Upper lobe of right lung (tissue), 1 donor: ENCODE data around the gene SPOCK1. TPM values are rescaled to one million over a fixed set of nuclear protein-coding genes. Genes with fewer than 3 reads are reported as not detected.

Source experiments
- ATAC-seq: fragments of 200-7000 bp; cut with Tn5 transposase; one replicate; pipeline ENCODE4 v1.9.1; 2020; ENCODE audit warnings: mild to moderate bottlenecking, moderate library complexity
- DNase-seq: peaks from one replicate; pipeline ENCODE4 v3.0.0-alpha.2; 2020
- H3K27ac ChIP-seq: fragments of 200-600 bp; one replicate; pipeline ENCODE4 v1.8.0; 2022
- H3K27me3 ChIP-seq: fragments of 200-600 bp; one replicate; pipeline ENCODE4 v1.8.0; 2022; ENCODE audit warnings: mild to moderate bottlenecking
- H3K36me3 ChIP-seq: fragments of 200-600 bp; one replicate; pipeline ENCODE4 v1.8.0; 2022
- H3K4me1 ChIP-seq: fragments of 200-600 bp; one replicate; pipeline ENCODE4 v1.8.0; 2022
- H3K4me3 ChIP-seq: fragments of 200-600 bp; one replicate; pipeline ENCODE4 v1.8.0; 2022; ENCODE audit warnings: mild to moderate bottlenecking
- H3K9me3 ChIP-seq: fragments of 200-600 bp; one replicate; pipeline ENCODE4 v1.8.0; 2022
- intact Hi-C: fragments of 100-400 bp; cut with DNase I; formaldehyde crosslinking; loops from one replicate; pipeline ENCODE4 v1.11.0; 2022
- total RNA-seq: library from RNA; stranded (reverse); fragmentation: NEBNext Ultra II Directional; extraction: Animal tissue kit (Norgen Biotek cat#: 25700); gene quantifications from one replicate; pipeline ENCODE4 v1.2.1, GENCODE V29; 2021
- TF ChIP-seq, protein P1 (sequence below): fragments of 200-600 bp; IDR thresholded peaks from one replicate; pipeline ENCODE4 v1.8.0; 2022; ENCODE audit warnings: antibody characterized with exemption
- donor health status: DM: no; HTN: yes; CAD: no; lungs with severe emphysema.

SPOCK1 gene
- total RNA-seq, 1 donor from 2014 or later, result 4.0 TPM

DNA sequence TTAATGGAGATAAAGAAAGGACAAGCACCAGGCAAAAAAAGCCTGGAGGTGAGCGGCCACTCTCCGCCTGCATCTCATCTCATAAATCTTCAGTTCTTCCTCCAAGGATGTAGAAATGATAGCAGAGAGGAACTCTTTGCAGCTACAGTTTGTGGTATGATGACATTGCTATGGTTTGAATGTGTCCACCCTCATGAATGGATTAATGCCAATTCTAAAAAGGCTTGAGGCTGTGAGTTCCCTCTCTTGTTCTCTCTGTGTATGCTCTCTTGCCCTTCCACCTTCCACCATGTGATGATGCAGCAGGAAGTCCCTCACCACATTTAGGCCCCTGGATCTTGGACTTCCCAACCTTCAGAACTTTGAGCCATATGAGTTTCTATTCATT lies 126.4 kb downstream of the SPOCK1 start:
- H3K4me1 ChIP-seq, result no peaks in the 10 kb centered on the region
- intact Hi-C loops, result no loop called here

DNA sequence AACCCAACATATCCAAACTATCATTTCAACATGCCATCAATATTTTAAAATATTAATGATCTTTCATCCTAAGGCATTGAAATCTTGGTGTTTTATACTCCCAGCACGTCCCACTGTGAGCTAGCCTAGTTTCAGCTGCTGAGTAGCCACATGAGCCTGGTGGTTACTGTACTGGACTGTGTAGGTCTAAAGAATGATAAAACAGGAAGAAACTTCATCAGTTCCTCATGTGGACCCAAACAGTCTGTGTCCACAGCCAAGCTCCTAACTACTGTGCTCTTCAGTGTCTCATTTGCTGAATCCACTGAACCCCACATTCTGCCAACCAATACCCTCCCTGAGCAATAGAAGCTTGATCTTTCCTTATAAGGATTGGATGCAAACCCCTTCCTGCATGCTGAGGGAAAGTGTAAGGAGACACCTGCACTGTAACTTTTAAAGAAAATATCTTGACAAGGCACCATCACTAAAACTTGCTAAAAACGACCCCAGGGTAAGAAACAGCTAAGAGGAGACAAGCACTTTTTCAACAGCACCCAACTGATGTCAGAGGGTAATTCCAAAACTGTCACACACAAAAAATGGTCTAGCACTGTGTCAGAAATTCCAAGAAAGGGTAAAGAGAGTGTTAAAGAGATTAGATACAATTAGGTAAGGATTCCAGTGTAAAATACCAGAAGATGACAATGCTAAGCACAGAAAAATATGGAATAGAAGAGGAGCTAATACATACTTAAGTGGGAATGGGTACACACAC lies 126.9 kb downstream of the SPOCK1 start:
- no peak overlapping the region for H3K27ac ChIP-seq
- H3K4me3 ChIP-seq, result no peak overlapping the region
- H3K27me3 ChIP-seq, result no peaks in the 10 kb centered on the region
- ATAC-seq, result no peak
- no peaks in the 10 kb centered on the region for H3K9me3 ChIP-seq
- DNase-seq, result no peak
- no peaks in the 10 kb centered on the region for H3K36me3 ChIP-seq
- H3K4me1 ChIP-seq, result no peaks in the 10 kb centered on the region
- TF ChIP-seq, protein P1, sequence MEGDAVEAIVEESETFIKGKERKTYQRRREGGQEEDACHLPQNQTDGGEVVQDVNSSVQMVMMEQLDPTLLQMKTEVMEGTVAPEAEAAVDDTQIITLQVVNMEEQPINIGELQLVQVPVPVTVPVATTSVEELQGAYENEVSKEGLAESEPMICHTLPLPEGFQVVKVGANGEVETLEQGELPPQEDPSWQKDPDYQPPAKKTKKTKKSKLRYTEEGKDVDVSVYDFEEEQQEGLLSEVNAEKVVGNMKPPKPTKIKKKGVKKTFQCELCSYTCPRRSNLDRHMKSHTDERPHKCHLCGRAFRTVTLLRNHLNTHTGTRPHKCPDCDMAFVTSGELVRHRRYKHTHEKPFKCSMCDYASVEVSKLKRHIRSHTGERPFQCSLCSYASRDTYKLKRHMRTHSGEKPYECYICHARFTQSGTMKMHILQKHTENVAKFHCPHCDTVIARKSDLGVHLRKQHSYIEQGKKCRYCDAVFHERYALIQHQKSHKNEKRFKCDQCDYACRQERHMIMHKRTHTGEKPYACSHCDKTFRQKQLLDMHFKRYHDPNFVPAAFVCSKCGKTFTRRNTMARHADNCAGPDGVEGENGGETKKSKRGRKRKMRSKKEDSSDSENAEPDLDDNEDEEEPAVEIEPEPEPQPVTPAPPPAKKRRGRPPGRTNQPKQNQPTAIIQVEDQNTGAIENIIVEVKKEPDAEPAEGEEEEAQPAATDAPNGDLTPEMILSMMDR, result no peak
- intact Hi-C loops, result no loop called here

More for the DNA sequence above, 126.4 kb downstream of the SPOCK1 start:
- no peaks in the 10 kb centered on the region for H3K27me3 ChIP-seq
- H3K36me3 ChIP-seq, result no peaks in the 10 kb centered on the region
- no peak for ATAC-seq
- H3K27ac ChIP-seq, result no peak overlapping the region
- H3K9me3 ChIP-seq, result no peaks in the 10 kb centered on the region
- no peak overlapping the region for H3K4me3 ChIP-seq
- DNase-seq, result no peak
- TF ChIP-seq, protein P1, result no peak

DNA sequence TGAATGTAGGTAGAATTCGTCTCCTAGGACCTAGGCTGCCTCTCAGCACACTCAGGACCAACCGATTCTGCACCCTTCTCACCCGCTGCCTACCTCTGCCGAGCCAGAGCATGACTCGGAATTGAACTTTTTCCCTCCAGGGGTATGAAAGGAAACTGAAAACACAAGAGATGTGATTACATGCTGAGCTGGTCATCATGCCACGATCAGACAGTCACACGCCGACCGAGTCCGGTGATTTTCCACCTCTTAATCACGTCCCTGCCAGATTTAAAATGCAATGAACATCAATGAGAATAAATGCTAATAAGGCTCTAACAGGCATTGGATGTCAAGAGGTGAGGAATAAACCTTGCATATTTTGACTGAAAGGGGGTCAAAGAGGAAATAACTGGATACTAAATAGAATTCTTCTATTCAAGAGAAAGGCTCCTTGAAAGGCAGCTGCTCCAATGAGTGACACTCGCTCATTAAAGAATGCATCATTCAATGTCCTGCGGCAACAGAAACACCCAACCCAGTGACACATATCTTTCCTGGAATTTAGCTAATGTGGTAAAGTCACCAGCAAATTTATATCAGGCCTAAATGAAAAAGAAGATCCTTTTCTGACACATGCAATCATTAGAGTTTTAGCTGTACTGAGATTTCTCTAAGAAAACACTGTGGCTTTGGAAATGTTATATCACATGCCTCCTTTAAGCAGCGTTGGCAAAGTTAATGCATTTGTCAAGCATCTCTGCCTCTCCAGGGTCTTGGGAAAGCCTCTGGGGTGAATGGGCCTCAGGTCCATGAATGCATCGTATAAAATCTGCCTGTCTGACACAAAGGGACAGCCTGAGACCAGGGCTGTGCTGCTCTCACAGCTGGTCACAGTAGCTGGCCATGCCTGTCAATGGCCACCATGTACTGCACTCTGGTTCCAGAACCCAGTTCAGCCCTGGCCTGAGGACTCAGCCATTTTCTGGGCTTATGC lies 128.7 kb downstream of the SPOCK1 start:
- TF ChIP-seq, protein P1, result no peak
- DNase-seq, result no peak
- Histone ChIP-seq H3K27ac (no peak overlapping the region), H3K4me1 (no peaks in the 10 kb centered on the region), H3K4me3 (no peak overlapping the region), H3K9me3 (no peaks in the 10 kb centered on the region), H3K27me3 (no peaks in the 10 kb centered on the region), H3K36me3 (no peaks in the 10 kb centered on the region)
- intact Hi-C loops, result no loop called here
- no peak for ATAC-seq

DNA sequence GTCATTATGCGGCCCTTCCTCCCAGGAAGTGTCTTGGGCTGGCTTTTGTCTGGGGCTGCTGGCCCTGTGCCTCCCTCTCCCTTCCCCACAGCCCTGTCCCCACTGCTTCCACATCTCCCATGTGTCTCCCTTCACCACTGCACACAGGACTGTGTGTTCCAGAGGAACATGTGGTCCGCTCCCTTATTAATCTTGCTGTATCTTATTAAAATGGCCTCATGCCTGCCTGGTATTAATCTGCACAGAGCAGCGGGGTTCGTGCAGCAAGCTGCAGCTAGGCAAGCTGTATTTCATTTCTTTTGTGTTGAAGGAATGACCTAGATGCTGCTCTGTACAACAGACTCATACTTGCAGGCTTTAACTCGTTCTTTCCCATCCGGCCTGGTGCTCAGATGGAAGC lies 130.5 kb downstream of the SPOCK1 start:
- H3K4me1 ChIP-seq, result no peaks in the 10 kb centered on the region
- H3K9me3 ChIP-seq, result no peaks in the 10 kb centered on the region
- DNase-seq, result no peak
- H3K27ac ChIP-seq, result no peak overlapping the region
- ATAC-seq, result no peak
- TF ChIP-seq, protein P1, result no peak
- H3K36me3 ChIP-seq, result no peaks in the 10 kb centered on the region
- H3K27me3 ChIP-seq, result no peaks in the 10 kb centered on the region
- intact Hi-C loops, result no loop called here
- H3K4me3 ChIP-seq, result no peak overlapping the region

DNA sequence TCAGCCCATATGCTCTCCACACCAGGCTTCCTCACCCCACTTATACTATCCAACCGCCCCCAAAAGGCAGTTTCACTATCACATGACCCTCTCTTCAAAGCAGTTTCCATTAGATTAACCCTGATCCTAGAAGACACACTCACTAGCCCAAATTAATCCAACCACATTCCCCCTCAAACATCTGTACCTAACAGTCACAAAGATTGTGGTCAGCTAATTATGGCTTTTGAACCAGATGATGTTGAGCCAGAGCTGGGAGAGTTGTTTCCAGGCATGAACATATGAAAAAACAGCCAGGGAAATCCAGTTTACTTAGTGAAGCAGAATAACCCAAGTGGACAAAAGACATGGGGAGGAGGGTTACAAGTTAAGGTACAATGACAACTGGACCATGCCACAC lies 131.2 kb downstream of the SPOCK1 start:
- TF ChIP-seq, protein P1, result no peak
- H3K36me3 ChIP-seq, result no peaks in the 10 kb centered on the region
- H3K9me3 ChIP-seq, result no peaks in the 10 kb centered on the region
- H3K4me1 ChIP-seq, result no peaks in the 10 kb centered on the region
- no peaks in the 10 kb centered on the region for H3K27me3 ChIP-seq
- intact Hi-C loops, result no loop called here
- no peak overlapping the region for H3K27ac ChIP-seq
- no peak overlapping the region for H3K4me3 ChIP-seq
- DNase-seq (no peak), ATAC-seq (no peak)
